Lower leg skin (tissue), 3 donors: ENCODE results near the gene LEFTY1.

Experiments
- POLR2A ChIP-seq, 2 donors: fragments of 450-650 bp; IDR thresholded peaks; one replicate each; pipeline ENCODE4 v1.6.1; 2016 to 2017; ENCODE audit warnings: antibody characterized with exemption in 2 of 2, mild to moderate bottlenecking in 1 of 2, moderate library complexity in 1 of 2
- TF ChIP-seq, protein P1 (sequence below), 3 donors: fragments of 450-650 bp; IDR thresholded peaks; one replicate each; pipeline ENCODE4 v1.5.1; 2016; ENCODE audit warnings: antibody characterized with exemption in 3 of 3, mild to moderate bottlenecking in 3 of 3, moderate library complexity in 2 of 3

DNA sequence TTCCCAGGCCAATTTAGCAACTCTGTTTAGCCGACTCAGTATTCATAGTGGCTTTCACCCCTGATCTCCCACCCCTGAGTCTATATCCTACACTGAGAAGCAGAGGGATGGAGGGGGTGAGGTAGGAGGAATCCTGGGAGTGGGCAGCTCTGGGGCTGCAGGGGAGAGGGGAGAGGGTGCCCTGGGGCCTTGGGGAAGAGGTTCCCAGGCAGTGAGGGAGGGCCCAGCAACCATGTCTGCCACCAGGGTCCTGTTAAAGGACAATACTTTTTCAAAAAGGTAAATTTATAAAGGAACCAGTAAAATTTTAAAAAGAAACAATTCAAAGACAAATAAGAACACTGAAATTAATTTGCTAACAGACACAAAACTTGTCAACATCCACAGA lies 48.7 kb downstream of the LEFTY1 start:
- TF ChIP-seq, protein P1, sequence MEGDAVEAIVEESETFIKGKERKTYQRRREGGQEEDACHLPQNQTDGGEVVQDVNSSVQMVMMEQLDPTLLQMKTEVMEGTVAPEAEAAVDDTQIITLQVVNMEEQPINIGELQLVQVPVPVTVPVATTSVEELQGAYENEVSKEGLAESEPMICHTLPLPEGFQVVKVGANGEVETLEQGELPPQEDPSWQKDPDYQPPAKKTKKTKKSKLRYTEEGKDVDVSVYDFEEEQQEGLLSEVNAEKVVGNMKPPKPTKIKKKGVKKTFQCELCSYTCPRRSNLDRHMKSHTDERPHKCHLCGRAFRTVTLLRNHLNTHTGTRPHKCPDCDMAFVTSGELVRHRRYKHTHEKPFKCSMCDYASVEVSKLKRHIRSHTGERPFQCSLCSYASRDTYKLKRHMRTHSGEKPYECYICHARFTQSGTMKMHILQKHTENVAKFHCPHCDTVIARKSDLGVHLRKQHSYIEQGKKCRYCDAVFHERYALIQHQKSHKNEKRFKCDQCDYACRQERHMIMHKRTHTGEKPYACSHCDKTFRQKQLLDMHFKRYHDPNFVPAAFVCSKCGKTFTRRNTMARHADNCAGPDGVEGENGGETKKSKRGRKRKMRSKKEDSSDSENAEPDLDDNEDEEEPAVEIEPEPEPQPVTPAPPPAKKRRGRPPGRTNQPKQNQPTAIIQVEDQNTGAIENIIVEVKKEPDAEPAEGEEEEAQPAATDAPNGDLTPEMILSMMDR (IDR thresholded peaks at IDR 0.05), result no peak
- TF ChIP-seq POLR2A (IDR thresholded peaks at IDR 0.05), result no peak
